22Rv1 (cell line): ENCODE measurements around the gene ANO10.

ENCODE experiments used
- ZFX ChIP-seq: fragments of 450-650 bp; IDR thresholded peaks from 2 replicates; pipeline ENCODE4 v1.6.1; 2017; ENCODE audit warnings: antibody characterized with exemption, borderline replicate concordance
- TF ChIP-seq, protein P1 (sequence below): fragments of 450-650 bp; IDR thresholded peaks from 2 replicates; pipeline ENCODE4 v1.5.1; 2017; ENCODE audit warnings: mild to moderate bottlenecking

DNA sequence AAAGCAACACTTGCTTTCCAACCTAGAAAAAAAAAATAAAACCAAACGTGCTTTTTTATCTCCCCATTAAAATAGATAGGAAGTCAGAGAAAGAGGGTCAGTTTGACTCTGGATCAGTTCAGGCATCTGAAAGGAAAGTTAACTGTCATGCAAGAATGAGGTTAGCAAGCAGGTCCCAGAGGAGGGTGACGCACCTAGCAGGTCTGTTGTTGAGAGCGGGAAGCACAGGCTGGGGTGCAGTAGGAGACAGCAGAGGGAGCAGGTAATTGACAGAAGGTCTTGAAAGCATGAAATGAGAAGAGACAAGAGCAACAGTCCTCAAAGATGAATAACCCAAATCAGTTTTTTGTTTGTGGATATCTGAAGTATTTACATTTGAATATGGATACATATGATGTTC lies 82.5 kb downstream of the ANO10 start:
- TF ChIP-seq, protein P1, sequence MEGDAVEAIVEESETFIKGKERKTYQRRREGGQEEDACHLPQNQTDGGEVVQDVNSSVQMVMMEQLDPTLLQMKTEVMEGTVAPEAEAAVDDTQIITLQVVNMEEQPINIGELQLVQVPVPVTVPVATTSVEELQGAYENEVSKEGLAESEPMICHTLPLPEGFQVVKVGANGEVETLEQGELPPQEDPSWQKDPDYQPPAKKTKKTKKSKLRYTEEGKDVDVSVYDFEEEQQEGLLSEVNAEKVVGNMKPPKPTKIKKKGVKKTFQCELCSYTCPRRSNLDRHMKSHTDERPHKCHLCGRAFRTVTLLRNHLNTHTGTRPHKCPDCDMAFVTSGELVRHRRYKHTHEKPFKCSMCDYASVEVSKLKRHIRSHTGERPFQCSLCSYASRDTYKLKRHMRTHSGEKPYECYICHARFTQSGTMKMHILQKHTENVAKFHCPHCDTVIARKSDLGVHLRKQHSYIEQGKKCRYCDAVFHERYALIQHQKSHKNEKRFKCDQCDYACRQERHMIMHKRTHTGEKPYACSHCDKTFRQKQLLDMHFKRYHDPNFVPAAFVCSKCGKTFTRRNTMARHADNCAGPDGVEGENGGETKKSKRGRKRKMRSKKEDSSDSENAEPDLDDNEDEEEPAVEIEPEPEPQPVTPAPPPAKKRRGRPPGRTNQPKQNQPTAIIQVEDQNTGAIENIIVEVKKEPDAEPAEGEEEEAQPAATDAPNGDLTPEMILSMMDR = no peak
- TF ChIP-seq ZFX = no peak
